IMR-90 (cell line): ENCODE results near the gene PTPRG. TPM values are rescaled to one million over a fixed set of nuclear protein-coding genes. Genes with fewer than 3 reads are reported as not detected.

ENCODE experiments used
- ATAC-seq: fragments of 200-7000 bp; cut with Tn5 transposase; 2 replicates; pipeline ENCODE4 v1.9.1; 2020; ENCODE audit warnings: low read depth, mild to moderate bottlenecking, moderate library complexity
- BruUV-seq: library from RNA; stranded (reverse); fragments of 400-500 nt; replicated peaks from 2 replicates; lab custom pipeline; 2021; lab: Mats Ljungman, UMichigan
- CTCF ChIA-PET: fragments of 300-600 bp; formaldehyde crosslinking; extraction: SDS; loops from one replicate; lab custom pipeline; 2021; ENCODE audit warnings: antibody characterized with exemption; lab: Yijun Ruan, JAX
- POLR2A ChIA-PET: fragments of 300-600 bp; sonication (Branson Sonifier 250); formaldehyde crosslinking; loops from one replicate; lab custom pipeline; 2022; ENCODE audit warnings: antibody characterized with exemption; ENCODE audit not compliant: unreplicated experiment; lab: Charles Lee
- DNase-seq: peaks from one replicate; pipeline ENCODE4 v3.0.0; 2013
- H2AFZ ChIP-seq: replicated peaks from 2 replicates; pipeline ENCODE3; 2013; ENCODE audit warnings: low read length, mild to moderate bottlenecking; ENCODE audit not compliant: poor library complexity
- H2AK5ac ChIP-seq: 2 replicates; pipeline ENCODE4 v1.6.1; 2013; ENCODE audit warnings: low read depth, low read length, inconsistent platforms
- H2AK9ac ChIP-seq: replicated peaks from 2 replicates; pipeline ENCODE3; 2013; ENCODE audit warnings: mild to moderate bottlenecking, low read depth, low read length, moderate library complexity; ENCODE audit not compliant: poor library complexity
- H2BK120ac ChIP-seq: 2 replicates; pipeline ENCODE4 v1.6.1; 2013; ENCODE audit warnings: low read depth, low read length, inconsistent platforms
- H2BK15ac ChIP-seq: 3 replicates; pipeline ENCODE4 v1.6.1; 2013; ENCODE audit warnings: low read depth, low read length, inconsistent platforms
- H2BK20ac ChIP-seq: 2 replicates; pipeline ENCODE4 v1.6.1; 2013; ENCODE audit warnings: low read depth, mild to moderate bottlenecking, inconsistent platforms, low read length, moderate library complexity
- H2BK5ac ChIP-seq: 2 replicates; pipeline ENCODE4 v1.6.1; 2013; ENCODE audit warnings: mild to moderate bottlenecking, low read depth, low read length, inconsistent platforms; ENCODE audit not compliant: poor library complexity, severe bottlenecking
- H3K14ac ChIP-seq: replicated peaks from 2 replicates; pipeline ENCODE4 v1.6.1; 2013; ENCODE audit warnings: low read depth, low read length, inconsistent platforms
- H3K18ac ChIP-seq: 2 replicates; pipeline ENCODE4 v1.6.1; 2013; ENCODE audit warnings: low read depth, low read length, control low read depth
- H3K23ac ChIP-seq: 2 replicates; pipeline ENCODE4 v1.6.1; 2013; ENCODE audit warnings: low read depth, low read length, inconsistent platforms
- H3K27ac ChIP-seq: 2 replicates; pipeline ENCODE4 v1.5.1; 2013; ENCODE audit warnings: mild to moderate bottlenecking, control low read depth, low read length; ENCODE audit not compliant: insufficient read depth
- H3K27me3 ChIP-seq: 2 replicates; pipeline ENCODE4 v1.6.1; 2013; ENCODE audit warnings: low read length; ENCODE audit not compliant: control insufficient read depth, insufficient read depth
- H3K36me3 ChIP-seq: 2 replicates; pipeline ENCODE4 v1.6.1; 2013; ENCODE audit warnings: low read length, mixed read lengths; ENCODE audit not compliant: control insufficient read depth, insufficient read depth
- H3K4ac ChIP-seq: 2 replicates; pipeline ENCODE4 v1.6.1; 2013; ENCODE audit warnings: low read depth, low read length, inconsistent platforms
- H3K4me1 ChIP-seq: 2 replicates; pipeline ENCODE4 v1.6.1; 2013; ENCODE audit warnings: low read length, mixed read lengths; ENCODE audit not compliant: control insufficient read depth, insufficient read depth
- H3K4me2 ChIP-seq: 2 replicates; pipeline ENCODE4 v1.6.1; 2013; ENCODE audit warnings: low read depth, mild to moderate bottlenecking, control low read depth, low read length, moderate library complexity
- H3K4me3 ChIP-seq: 2 replicates; pipeline ENCODE4 v1.5.1; 2013; ENCODE audit warnings: low read depth, mild to moderate bottlenecking, control low read depth, low read length, moderate library complexity; ENCODE audit not compliant: insufficient read depth
- H3K56ac ChIP-seq: 2 replicates; pipeline ENCODE4 v1.6.1; 2013; ENCODE audit warnings: low read length, inconsistent platforms; ENCODE audit not compliant: insufficient read depth; ENCODE audit errors: extremely low read depth
- H3K79me1 ChIP-seq, 2 experiments: 2 replicates each; pipeline ENCODE4 v1.6.1; 2013; ENCODE audit warnings: low read length in 2 of 2, inconsistent platforms in 1 of 2, low read depth in 1 of 2
- H3K9ac ChIP-seq: 2 replicates; pipeline ENCODE4 v1.6.1; 2013; ENCODE audit warnings: low read depth, low read length, control low read depth
- H3K9me1 ChIP-seq: 2 replicates; pipeline ENCODE4 v1.6.1; 2013; ENCODE audit warnings: low read length, inconsistent platforms; ENCODE audit not compliant: insufficient read depth
- H3K9me3 ChIP-seq: 2 replicates; pipeline ENCODE4 v1.6.1; 2013; ENCODE audit warnings: low read length; ENCODE audit not compliant: control insufficient read depth, insufficient read depth
- H4K20me1 ChIP-seq: 2 replicates; pipeline ENCODE4 v1.6.1; 2013; ENCODE audit warnings: low read length, inconsistent platforms; ENCODE audit not compliant: insufficient read depth
- H4K5ac ChIP-seq: 2 replicates; pipeline ENCODE4 v1.6.1; 2013; ENCODE audit warnings: mild to moderate bottlenecking, low read depth, low read length, control low read depth
- H4K8ac ChIP-seq, 2 experiments: 2 replicates each; pipeline ENCODE4 v1.6.1; 2013; ENCODE audit warnings: low read depth in 2 of 2, low read length in 2 of 2, control low read depth in 1 of 2, inconsistent platforms in 1 of 2
- H4K91ac ChIP-seq: 2 replicates; pipeline ENCODE4 v1.6.1; 2013; ENCODE audit warnings: low read depth, low read length, inconsistent platforms; ENCODE audit not compliant: insufficient read depth
- CHD1 ChIP-seq: IDR thresholded peaks from 2 replicates; pipeline ENCODE4 v1.6.1; 2012; ENCODE audit warnings: low read depth, low read length, improper control_type of control experiment
- MAFK ChIP-seq: IDR thresholded peaks from 2 replicates; pipeline ENCODE4 v1.6.1; 2012; ENCODE audit warnings: low read depth, low read length, improper control_type of control experiment
- MAZ ChIP-seq: IDR thresholded peaks from 2 replicates; pipeline ENCODE4 v1.6.1; 2012; ENCODE audit warnings: low read depth, mild to moderate bottlenecking, low read length, improper control_type of control experiment, moderate library complexity, borderline replicate concordance
- SMC3 ChIP-seq: fragments of 150-350 bp; IDR thresholded peaks from 2 replicates; pipeline ENCODE4 v1.6.1; 2016; ENCODE audit warnings: low read depth, mild to moderate bottlenecking, antibody characterized with exemption, low read length, moderate library complexity
- WGBS, 2 experiments: methylation state at CpG; one replicate each; pipeline versions ENCODE4 v1.1.5 to v1.1.7; 2013; ENCODE audit warnings: missing lambda C conversion rate in 2 of 2; ENCODE audit not compliant: insufficient read length in 1 of 2; ENCODE audit errors: extremely low coverage in 2 of 2; 5-methylcytosine and 5-hydroxymethylcytosine counted together
- dilution Hi-C: fragments of 300-500 bp; cut with HindIII; formaldehyde crosslinking; loops from one replicate; pipeline ENCODE4 v1.14.3; 2018; ENCODE audit warnings: low sequenced_read_pairs; ENCODE audit not compliant: unreplicated experiment
- in situ Hi-C: fragments of 300-500 bp; cut with MboI; formaldehyde crosslinking; loops from 3 replicates; pipeline ENCODE4 v1.14.3; 2019; ENCODE audit warnings: low sequenced_read_pairs, inconsistent platforms, mixed read lengths
- intact Hi-C: fragments of 100-400 bp; cut with micrococcal nuclease; formaldehyde crosslinking; loops from 2 replicates; pipeline ENCODE4 v1.10.0; 2022
- polyA plus RNA-seq, 3 experiments: library from polyadenylated mRNA; depleted of rRNA; stranded (reverse); fragments of >200 nt; gene quantifications; 2 replicates each; pipeline ENCODE4 v1.2.3, GENCODE V29; 2012; ENCODE audit warnings: low replicate concordance in 1 of 3
- total RNA-seq: library from RNA; depleted of rRNA; stranded (reverse); fragments of >200 nt; gene quantifications from 2 replicates; pipeline ENCODE4 v1.2.3, GENCODE V29; 2012
- TF ChIP-seq, protein P1 (sequence below): conservative IDR thresholded peaks from 2 replicates; pipeline ENCODE4 v1.5.1; 2012; ENCODE audit warnings: mild to moderate bottlenecking, low read depth, low read length, improper control_type of control experiment

The PTPRG gene
- total and polyA plus RNA-seq, 2 of the 4 experiments (the other 2 are of a cell fraction), result 7.7 to 31.0 TPM

DNA sequence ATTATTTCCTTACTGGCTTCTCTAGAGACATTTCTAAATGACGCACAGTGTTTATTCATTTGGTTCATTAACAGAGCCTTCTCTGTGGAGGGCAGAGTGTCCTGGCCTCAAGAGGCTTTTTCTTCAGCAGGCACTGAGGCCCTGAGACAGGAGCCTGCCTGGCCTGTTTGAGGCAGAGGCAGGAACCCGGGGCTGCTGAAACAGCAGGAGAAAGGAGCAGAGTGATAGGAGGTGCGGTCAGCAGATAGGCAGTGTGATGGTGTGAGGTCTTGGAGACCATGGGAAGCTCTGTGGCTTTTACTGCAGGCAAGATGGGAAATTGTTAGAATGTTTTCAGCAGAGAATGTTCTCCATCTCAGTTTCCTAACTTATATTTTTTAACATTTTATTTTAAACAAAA, 453.7 kb downstream of the PTPRG start:
- no peak for ATAC-seq
- H4K20me1 ChIP-seq, result no peaks in the 10 kb centered on the region
- intact Hi-C loops, result no loop called here
- no peak overlapping the region for H3K14ac ChIP-seq
- dilution Hi-C loops, result no loop called here
- H3K9ac ChIP-seq, result no peak overlapping the region
- no peaks in the 10 kb centered on the region for H3K4me1 ChIP-seq
- H3K18ac ChIP-seq, result no peak overlapping the region
- TF ChIP-seq, protein P1, sequence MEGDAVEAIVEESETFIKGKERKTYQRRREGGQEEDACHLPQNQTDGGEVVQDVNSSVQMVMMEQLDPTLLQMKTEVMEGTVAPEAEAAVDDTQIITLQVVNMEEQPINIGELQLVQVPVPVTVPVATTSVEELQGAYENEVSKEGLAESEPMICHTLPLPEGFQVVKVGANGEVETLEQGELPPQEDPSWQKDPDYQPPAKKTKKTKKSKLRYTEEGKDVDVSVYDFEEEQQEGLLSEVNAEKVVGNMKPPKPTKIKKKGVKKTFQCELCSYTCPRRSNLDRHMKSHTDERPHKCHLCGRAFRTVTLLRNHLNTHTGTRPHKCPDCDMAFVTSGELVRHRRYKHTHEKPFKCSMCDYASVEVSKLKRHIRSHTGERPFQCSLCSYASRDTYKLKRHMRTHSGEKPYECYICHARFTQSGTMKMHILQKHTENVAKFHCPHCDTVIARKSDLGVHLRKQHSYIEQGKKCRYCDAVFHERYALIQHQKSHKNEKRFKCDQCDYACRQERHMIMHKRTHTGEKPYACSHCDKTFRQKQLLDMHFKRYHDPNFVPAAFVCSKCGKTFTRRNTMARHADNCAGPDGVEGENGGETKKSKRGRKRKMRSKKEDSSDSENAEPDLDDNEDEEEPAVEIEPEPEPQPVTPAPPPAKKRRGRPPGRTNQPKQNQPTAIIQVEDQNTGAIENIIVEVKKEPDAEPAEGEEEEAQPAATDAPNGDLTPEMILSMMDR, result no peak
- no peak for TF ChIP-seq SMC3
- no peak for TF ChIP-seq MAZ
- TF ChIP-seq MAFK, result no peak
- TF ChIP-seq CHD1, result no peak
- in situ Hi-C loops, result no loop called here
- H3K27me3 ChIP-seq, result no peaks in the 10 kb centered on the region
- H2BK15ac ChIP-seq, result no peak overlapping the region
- no peak overlapping the region for H3K27ac ChIP-seq
- H2AK5ac ChIP-seq, result no peak overlapping the region
- H2BK20ac ChIP-seq, result no peak overlapping the region
- H2BK5ac ChIP-seq, result no peak overlapping the region
- POLR2A ChIA-PET, result no interaction called here
- H2BK120ac ChIP-seq, result no peak overlapping the region
- no peak overlapping the region for H2AFZ ChIP-seq
- H3K4me2 ChIP-seq, result no peak overlapping the region
- no peak overlapping the region for H3K56ac ChIP-seq
- peaks cover 3 to 12% of the 10 kb centered on the region in 2 experiments; a peak in 3 of 4 replicates for H3K79me1 ChIP-seq
- DNase-seq, result no peak
- H4K5ac ChIP-seq, result no peak overlapping the region
- no peaks in the 10 kb centered on the region for H3K36me3 ChIP-seq
- H3K23ac ChIP-seq, result no peak overlapping the region
- H3K4me3 ChIP-seq, result no peak overlapping the region
- H3K4ac ChIP-seq, result no peak overlapping the region
- no peaks in the 10 kb centered on the region for H3K9me3 ChIP-seq
- H2AK9ac ChIP-seq, result no peak overlapping the region
- CTCF ChIA-PET, result no interaction called here
- no peak overlapping the region for H4K91ac ChIP-seq
- no peaks in the 10 kb centered on the region for H3K9me1 ChIP-seq
- BruUV-seq, result no TSS peak
- WGBS, 2 experiments, result no CpG with 5 or more reads among the region's 3 CpGs
- no peak overlapping the region for H4K8ac ChIP-seq
